IPS-18a (cell line): Measurements from ENCODE around the gene HMGN3.

Experiments used
- H3K27ac ChIP-seq: one replicate; pipeline ENCODE4 v1.5.1; 2013; ENCODE audit warnings: low read length
- H3K27me3 ChIP-seq: one replicate; pipeline ENCODE4 v1.6.1; 2013; ENCODE audit warnings: mild to moderate bottlenecking, low read length; ENCODE audit not compliant: control insufficient read depth, insufficient read depth
- H3K36me3 ChIP-seq: one replicate; pipeline ENCODE4 v1.6.1; 2013; ENCODE audit warnings: low read depth, low read length; ENCODE audit not compliant: control insufficient read depth
- H3K4me1 ChIP-seq: one replicate; pipeline ENCODE4 v1.6.1; 2013; ENCODE audit warnings: low read depth, low read length; ENCODE audit not compliant: control insufficient read depth
- H3K4me3 ChIP-seq: one replicate; pipeline ENCODE4 v1.5.1; 2013; ENCODE audit warnings: low read length
- H3K9ac ChIP-seq: one replicate; pipeline ENCODE4 v1.6.1; 2013; ENCODE audit warnings: mild to moderate bottlenecking, low read length, moderate library complexity
- H3K9me3 ChIP-seq: one replicate; pipeline ENCODE4 v1.6.1; 2013; ENCODE audit warnings: low read depth, low read length; ENCODE audit not compliant: control insufficient read depth

Gene HMGN3

DNA sequence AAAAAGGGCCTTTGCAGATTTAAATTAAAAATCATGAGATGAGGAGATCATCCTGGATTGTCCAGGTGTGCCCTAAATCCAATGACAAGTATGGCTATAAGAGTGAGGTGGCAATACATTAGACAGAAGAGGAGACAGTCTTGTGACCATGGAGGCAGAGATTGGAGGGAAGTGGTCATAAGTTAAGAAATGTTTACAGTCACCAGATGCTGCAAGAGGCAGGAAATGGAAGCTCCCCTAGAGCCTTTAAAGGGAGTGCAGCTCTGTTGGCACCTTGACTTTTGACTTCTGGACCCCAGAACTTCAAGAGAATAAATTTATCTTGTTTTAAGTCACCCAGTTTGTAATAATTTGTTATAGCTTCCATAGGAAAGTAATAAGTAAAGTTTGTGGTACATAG, 61.1 kb downstream of the HMGN3 start:
- H3K4me3 ChIP-seq, result no peak overlapping the region
- no peaks in the 10 kb centered on the region for H3K9me3 ChIP-seq
- H3K27me3 ChIP-seq, result no peaks in the 10 kb centered on the region
- H3K9ac ChIP-seq, result no peak overlapping the region
- no peak overlapping the region for H3K27ac ChIP-seq
- H3K36me3 ChIP-seq, result no peaks in the 10 kb centered on the region
- H3K4me1 ChIP-seq, result peaks cover 8% of the 10 kb centered on the region

- no peaks in the 10 kb centered on the region for H3K36me3 ChIP-seq
- peaks cover 8% of the 10 kb centered on the region for H3K4me1 ChIP-seq
- H3K27me3 ChIP-seq, result no peaks in the 10 kb centered on the region
- no peaks in the 10 kb centered on the region for H3K9me3 ChIP-seq
- no peak overlapping the region for H3K4me3 ChIP-seq
- no peak overlapping the region for H3K9ac ChIP-seq
- no peak overlapping the region for H3K27ac ChIP-seq
Observed at GRCh38 chr6:79170959-79171358, 63.5 kb downstream of the HMGN3 start.

GRCh38 chr6:79170431-79170830, 64.1 kb downstream of the HMGN3 start:
- Histone ChIP-seq H3K27ac (no peak overlapping the region), H3K4me1 (peaks cover 8% of the 10 kb centered on the region), H3K9me3 (no peaks in the 10 kb centered on the region), H3K4me3 (no peak overlapping the region), H3K27me3 (no peaks in the 10 kb centered on the region), H3K36me3 (no peaks in the 10 kb centered on the region), H3K9ac (no peak overlapping the region)

DNA sequence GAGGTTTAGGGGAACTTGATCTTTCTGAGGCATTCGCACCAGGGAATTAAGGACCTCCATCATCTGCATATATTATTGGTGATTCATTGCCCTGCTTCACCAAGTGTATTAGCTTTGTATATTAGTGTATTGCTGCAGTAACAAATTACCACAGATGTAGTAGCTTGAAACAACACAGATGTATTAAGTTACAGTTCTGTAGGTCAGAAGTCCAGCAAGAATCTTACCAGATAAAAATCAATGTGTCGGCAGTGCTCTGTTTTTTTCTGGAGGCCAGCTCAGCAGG, 65.8 kb downstream of the HMGN3 start:
- no peak overlapping the region for H3K4me3 ChIP-seq
- peaks cover 8% of the 10 kb centered on the region for H3K4me1 ChIP-seq
- no peaks in the 10 kb centered on the region for H3K27me3 ChIP-seq

GRCh38 chr6:79167931-79168694, 66.4 kb downstream of the HMGN3 start:
- Histone ChIP-seq H3K4me3 (no peak overlapping the region), H3K27me3 (no peaks in the 10 kb centered on the region), H3K27ac (no peak overlapping the region), H3K9ac (no peak overlapping the region), H3K4me1 (peaks cover 8% of the 10 kb centered on the region), H3K36me3 (no peaks in the 10 kb centered on the region), H3K9me3 (no peaks in the 10 kb centered on the region)

More for the DNA sequence above, 65.8 kb downstream of the HMGN3 start:
- Histone ChIP-seq H3K36me3 (no peaks in the 10 kb centered on the region), H3K9ac (no peak overlapping the region), H3K27ac (no peak overlapping the region), H3K9me3 (no peaks in the 10 kb centered on the region)

GRCh38 chr6:79159846-79160245, 74.6 kb downstream of the HMGN3 start:
- H3K27ac ChIP-seq, result no peak overlapping the region
- no peaks in the 10 kb centered on the region for H3K36me3 ChIP-seq
- H3K9me3 ChIP-seq, result no peaks in the 10 kb centered on the region
- H3K9ac ChIP-seq, result no peak overlapping the region
- H3K4me3 ChIP-seq, result no peak overlapping the region
- no peaks in the 10 kb centered on the region for H3K27me3 ChIP-seq
- peaks cover 4% of the 10 kb centered on the region for H3K4me1 ChIP-seq

- no peak overlapping the region for H3K9ac ChIP-seq
- H3K9me3 ChIP-seq, result no peaks in the 10 kb centered on the region
- peaks cover 4% of the 10 kb centered on the region for H3K4me1 ChIP-seq
- H3K4me3 ChIP-seq, result no peak overlapping the region
- no peaks in the 10 kb centered on the region for H3K27me3 ChIP-seq
- no peaks in the 10 kb centered on the region for H3K36me3 ChIP-seq
- H3K27ac ChIP-seq, result no peak overlapping the region
Observed at GRCh38 chr6:79158856-79159516, 75.5 kb downstream of the HMGN3 start.

DNA sequence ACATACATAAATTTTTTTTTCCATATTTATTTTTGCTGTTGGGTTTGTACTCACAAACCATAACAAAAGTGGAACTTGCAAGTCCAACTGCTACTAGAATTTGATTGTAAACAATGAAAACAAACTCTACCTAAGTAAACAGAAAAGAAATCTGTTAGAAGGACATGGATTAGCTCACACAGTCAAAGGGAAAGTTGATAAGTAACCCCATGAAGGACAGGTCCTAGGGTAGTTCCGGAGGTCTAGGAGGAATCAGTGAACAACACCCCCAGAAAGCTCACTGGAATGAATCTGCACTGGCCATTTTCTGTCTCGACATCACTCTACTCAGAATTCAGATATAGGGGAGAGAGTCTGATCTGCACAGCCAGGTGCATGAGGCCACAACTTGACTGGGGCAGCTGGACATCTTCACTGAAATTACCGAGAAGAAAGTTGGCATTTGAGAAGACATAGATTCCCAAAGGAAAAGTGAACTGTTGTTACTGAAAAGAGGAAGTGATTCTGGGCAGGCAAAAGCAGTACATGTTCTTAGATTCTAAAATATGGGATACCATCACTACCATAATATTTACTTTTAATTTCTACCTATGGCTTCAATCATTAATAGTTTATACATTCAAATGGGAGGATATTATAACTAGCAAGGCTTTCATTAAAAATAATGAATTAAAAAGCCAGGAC, 76.4 kb downstream of the HMGN3 start:
- H3K36me3 ChIP-seq, result no peaks in the 10 kb centered on the region
- H3K4me1 ChIP-seq, result peaks cover 9% of the 10 kb centered on the region
- no peaks in the 10 kb centered on the region for H3K9me3 ChIP-seq
- no peak overlapping the region for H3K4me3 ChIP-seq
- H3K9ac ChIP-seq, result no peak overlapping the region
- H3K27ac ChIP-seq, result no peak overlapping the region
- H3K27me3 ChIP-seq, result no peaks in the 10 kb centered on the region

DNA sequence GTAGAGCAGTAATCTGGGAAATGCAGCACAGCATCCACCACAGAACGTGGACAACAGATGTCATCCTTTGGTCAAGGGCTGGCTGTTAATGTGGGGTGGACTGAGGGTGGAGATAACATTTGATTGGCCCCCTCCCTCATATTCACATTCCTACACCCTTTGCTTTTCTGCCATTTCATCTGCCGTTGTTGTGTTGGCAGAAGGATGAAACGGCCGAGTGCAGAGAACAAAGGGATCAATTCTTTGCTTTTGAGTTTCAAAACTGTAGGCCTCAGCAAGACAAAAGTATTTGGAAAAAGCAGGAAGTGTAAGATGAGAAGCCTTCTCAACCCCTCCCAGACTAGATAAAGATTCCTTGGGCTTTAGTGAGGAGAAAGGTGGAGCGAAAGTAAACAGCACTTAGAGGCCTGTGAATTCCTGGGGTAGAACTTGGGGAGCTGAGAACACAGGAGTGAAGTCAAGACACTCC, 82.2 kb downstream of the HMGN3 start:
- no peaks in the 10 kb centered on the region for H3K27me3 ChIP-seq
- H3K27ac ChIP-seq, result peak overlapping the region; percentile 92
- peak overlapping the region; percentile 29 for H3K4me3 ChIP-seq
- no peaks in the 10 kb centered on the region for H3K36me3 ChIP-seq
- peak overlapping the region; percentile 51 for H3K9ac ChIP-seq
- no peaks in the 10 kb centered on the region for H3K9me3 ChIP-seq
- H3K4me1 ChIP-seq, result peaks cover 40% of the 10 kb centered on the region
